CD4-positive, alpha-beta T cell treated with Interleukin-15 for 4 hours (primary cell): ENCODE results near the gene KCTD5.
"Not testable (repeated sequence)": the region's sequence is repeated elsewhere in the genome, so short reads cannot be mapped to it uniquely, and the experiment has no call there.

ENCODE experiments used
- DNase-seq: peaks from one replicate; pipeline ENCODE4 v3.0.0-alpha.2; 2020; ENCODE audit warnings: low spot score

KCTD5 gene

DNA sequence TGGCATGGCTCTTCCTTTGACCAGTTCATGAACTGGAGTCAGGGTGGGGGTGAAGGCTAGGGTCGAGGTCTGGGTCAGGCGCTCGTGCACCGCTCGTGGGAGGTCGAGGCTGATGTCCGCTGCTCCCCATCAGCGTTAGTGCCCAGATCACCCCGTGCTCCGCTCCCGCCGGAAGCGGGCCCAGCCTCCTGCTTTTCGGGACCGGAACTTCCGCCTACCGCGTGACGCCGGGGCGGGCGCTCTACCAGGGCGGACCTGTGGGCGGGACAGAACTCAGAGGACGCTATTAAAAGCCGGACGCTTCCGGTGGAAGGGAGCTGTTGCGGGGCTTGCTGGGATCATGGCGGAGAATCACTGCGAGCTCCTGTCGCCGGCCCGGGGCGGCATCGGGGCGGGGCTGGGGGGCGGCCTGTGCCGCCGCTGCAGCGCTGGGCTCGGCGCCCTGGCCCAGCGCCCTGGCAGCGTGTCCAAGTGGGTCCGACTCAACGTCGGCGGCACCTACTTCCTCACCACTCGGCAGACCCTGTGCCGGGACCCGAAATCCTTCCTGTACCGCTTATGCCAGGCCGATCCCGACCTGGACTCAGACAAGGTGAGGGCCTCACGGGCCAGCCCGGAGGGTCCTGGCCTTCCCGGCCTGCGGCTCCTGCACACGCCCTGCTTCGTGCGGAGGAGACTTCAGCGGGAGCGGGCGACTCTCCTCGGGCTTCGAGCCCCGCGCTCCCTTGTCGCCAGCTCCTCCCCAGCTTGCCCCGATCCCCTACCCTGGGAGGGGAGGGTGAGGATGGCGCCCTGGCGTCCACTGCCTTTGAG lies at the start of gene KCTD5:
Gene KCTD5 (plus strand): TSS at position 315 of the 813 bp plus-strand sequence. CDS start 26 bp downstream, at position 341.
- DNase-seq: peak; percentile 96

GRCh38 chr16:2639071-2639721 lies 43.1 kb upstream of the KCTD5 start:
- DNase-seq: peak; percentile 49

GRCh38 chr16:2639722-2640072 lies 42.6 kb upstream of the KCTD5 start:
- DNase-seq: not testable (repeated sequence)

GRCh38 chr16:2642561-2642960 lies 39.8 kb upstream of the KCTD5 start:
- DNase-seq: not testable (repeated sequence)

- DNase-seq: not testable (repeated sequence)
Observed at GRCh38 chr16:2644754-2645453, 37.4 kb upstream of the KCTD5 start.

DNA sequence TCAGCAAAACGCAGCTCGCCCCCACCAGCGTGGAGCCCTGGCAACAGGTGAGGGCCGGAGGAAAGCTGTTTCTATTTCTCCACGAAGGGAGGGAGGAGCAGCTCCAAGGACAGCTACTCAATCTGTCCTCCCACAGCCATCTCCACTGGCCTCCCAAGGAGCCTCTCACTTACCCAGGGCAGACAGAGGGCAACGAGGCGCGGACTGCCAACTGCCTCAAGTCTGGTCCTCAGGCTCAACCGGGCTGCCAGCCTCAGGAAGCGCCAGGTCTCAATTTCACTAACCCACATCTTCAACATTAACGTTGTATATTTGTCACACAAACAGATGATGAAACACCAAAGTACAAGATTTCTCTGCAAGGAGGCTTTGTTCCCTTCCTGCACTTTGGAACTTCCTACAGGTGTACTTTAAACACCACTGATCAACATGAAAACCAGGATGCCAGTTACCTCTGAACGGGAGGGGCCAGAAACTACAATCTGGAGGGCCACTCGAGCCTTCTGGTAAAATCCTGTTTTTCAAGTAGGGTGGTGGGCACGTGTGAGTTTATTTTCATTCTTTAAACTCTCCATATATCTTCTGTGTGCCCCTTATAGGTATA lies 31.0 kb upstream of the KCTD5 start:
- DNase-seq: not testable (repeated sequence)

GRCh38 chr16:2653915-2654314 lies 28.4 kb upstream of the KCTD5 start:
- DNase-seq: not testable (repeated sequence)

GRCh38 chr16:2654949-2655348 lies 27.4 kb upstream of the KCTD5 start:
- DNase-seq: not testable (repeated sequence)

DNA sequence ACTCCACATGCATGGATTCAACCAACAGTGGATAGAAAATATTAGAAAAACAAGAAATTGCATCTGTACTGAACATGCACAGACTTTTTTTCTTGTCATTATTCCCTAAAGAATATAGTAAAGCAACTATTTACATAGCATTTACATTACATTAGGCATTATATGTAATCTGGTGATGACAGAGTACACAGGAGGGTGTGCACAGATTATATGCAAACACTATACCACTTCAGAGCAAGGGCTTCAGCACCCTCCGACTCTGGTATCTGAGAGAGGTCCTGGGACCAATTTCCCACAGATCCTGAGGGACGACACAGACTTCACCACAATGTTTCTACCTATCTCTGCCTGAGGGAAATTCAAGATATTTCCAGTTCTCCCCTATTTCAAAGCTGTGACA lies 25.3 kb upstream of the KCTD5 start:
- DNase-seq: no peak

DNA sequence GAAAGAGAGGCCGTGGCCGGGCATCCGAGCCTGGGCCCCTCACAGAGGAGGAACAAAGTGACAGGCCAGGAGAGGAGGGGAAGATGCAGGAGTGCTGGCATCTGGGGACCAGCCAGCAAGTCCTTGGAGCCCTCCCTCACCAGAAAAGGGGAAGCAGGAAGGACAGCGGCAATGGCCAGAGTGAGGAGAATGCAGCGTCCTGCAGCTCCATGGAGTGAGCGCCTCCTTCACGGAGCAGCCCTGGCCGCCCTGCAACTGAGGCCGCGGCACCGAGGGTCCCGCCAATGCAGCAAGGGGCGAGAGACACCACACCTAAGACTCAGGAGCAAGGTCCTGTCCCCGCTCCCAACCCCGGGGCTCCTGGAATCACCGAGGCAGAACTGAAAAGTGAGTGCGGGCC lies 24.5 kb upstream of the KCTD5 start:
- not testable (repeated sequence) for DNase-seq

DNA sequence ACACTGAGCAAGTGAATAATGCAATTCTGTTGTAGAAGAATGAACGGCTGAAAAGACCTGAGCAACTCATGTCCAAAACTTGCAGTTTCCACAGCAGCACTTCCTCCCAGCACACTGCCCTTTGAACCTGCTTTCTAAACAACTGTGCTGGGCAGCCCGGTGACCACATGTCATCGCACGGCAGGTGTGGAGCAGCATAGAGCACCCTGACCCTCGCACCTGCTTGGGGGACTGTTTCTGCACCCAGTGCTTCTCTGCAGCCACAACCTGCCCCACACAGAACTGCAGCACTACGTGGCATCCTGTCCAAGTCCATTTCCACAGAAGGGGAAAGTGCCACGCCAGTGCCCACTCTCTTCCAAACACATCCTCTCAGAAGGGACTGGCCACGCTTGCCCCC lies 22.8 kb upstream of the KCTD5 start:
- DNase-seq: not testable (repeated sequence)

DNA sequence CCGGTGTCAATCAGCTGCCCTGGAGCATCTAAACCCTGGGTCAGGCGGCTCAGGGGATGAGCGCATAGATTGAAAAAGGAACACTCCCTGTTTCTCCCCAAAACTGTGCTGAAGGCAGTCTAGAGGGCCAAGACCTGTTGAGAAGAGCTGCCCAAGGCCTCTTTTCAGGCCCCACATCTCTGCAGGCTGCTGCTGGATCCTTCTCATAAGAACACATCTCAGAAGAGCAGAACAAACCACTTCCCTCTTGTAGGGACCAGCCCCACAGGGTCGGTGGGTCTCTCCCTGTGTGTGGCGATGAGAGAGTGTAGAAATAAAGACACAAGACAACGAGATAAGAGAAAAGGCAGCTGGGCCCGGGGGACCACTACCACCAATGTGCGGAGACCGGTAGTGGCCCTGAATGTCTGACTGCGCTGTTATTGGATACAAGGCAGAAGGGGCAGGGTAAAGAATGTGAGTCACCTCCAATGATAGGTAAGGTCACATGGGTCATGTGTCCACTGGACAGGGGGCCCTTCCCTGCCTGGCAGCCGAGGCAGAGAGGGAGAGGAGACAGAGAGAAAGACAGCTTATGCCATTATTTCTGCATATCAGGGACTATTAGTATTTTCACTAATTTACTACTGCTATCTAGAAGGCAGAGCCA lies 22.2 kb upstream of the KCTD5 start:
- not testable (repeated sequence) for DNase-seq

GRCh38 chr16:2660755-2661373 lies 21.5 kb upstream of the KCTD5 start:
- DNase-seq: peak; percentile 34

- DNase-seq: peak; percentile 83
Observed at GRCh38 chr16:2663553-2664546, 18.5 kb upstream of the KCTD5 start.

- DNase-seq: no peak
Observed at GRCh38 chr16:2664574-2664982, 17.7 kb upstream of the KCTD5 start.

GRCh38 chr16:2666671-2667070 lies 15.7 kb upstream of the KCTD5 start:
- DNase-seq: not testable (repeated sequence)

DNA sequence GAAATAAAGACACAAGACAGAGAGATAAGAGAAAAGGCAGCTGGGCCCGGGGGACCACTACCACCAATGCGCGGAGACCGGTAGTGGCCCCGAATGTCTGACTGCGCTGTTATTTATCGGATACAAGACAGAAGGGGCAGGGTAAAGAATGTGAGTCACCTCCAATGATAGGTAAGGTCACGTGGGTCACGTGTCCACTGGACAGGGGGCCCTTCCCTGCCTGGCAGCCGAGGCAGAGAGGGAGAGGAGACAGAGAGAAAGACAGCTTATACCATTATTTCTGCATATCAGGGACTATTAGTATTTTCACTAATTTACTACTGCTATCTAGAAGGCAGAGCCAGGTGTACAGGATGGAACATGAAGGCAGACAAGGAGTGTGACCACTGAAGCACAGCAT lies 12.7 kb upstream of the KCTD5 start:
- DNase-seq: not testable (repeated sequence)

DNA sequence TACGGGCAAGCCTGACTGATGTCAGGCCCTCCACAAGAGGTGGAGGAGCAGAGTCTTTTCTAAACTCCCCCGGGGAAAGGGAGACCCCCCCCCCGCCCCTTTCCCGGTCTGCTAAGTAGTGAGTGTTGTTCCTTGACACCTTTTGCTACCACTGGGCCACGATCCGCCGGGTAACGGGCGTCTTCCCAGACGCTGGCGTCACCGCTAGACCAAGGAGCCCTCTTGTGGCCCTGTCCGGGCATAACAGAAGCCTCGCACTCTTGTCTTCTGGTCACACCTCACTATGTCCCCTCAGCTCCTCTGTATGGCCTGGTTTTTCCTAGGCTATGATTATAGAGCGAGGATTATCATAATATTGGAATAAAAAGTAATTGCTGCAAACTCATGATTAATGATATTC lies 12.3 kb upstream of the KCTD5 start:
- DNase-seq: peak; percentile 67

DNA sequence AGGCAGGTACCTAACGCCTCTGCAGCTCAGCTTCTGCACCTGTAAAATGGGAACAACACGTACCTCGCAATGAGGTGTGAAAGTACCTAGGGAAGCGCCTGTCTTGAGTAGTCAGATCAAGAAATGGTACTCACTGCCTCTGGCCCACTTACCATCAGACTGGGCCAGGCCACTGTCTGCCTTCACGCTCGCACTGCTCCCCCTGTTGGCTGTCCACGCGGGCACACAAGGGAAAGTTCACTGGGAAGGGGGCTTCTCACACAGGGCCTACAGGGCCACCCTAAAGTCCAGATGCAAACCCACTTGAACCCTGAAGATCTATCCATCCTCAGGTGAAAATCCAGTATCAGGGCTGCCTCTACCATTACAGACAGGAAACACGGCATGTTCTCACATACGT lies 11.1 kb upstream of the KCTD5 start:
- DNase-seq: peak; percentile 32

GRCh38 chr16:2671741-2672140 lies 10.6 kb upstream of the KCTD5 start:
- no peak for DNase-seq
